Activated CD4-positive, alpha-beta T cell treated with anti-CD3 and anti-CD28 coated beads for 36 hours (primary cell): Measurements from ENCODE around the gene NSD1. TPM values are rescaled to one million over a fixed set of nuclear protein-coding genes. Genes with fewer than 3 reads are reported as not detected.
"Not testable (repeated sequence)": the region's sequence is repeated elsewhere in the genome, so short reads cannot be mapped to it uniquely, and the experiment has no call there.

ENCODE experiments used
- ATAC-seq: fragments of 200-7000 bp; cut with Tn5 transposase; one replicate; pipeline ENCODE4 v1.10.0; 2021; ENCODE audit warnings: mild to moderate bottlenecking, moderate library complexity
- CTCF ChIA-PET: fragments of 350-600 bp; sonication (Branson Sonifier 250); formaldehyde crosslinking; loops from one replicate; lab custom pipeline; 2021; ENCODE audit warnings: antibody characterized with exemption; lab: Charles Lee
- POLR2A ChIA-PET: fragments of 350-600 bp; sonication (Branson Sonifier 250); formaldehyde crosslinking; loops from one replicate; lab custom pipeline; 2021; ENCODE audit warnings: antibody characterized with exemption, inconsistent platforms; lab: Charles Lee
- DNase-seq: peaks from one replicate; pipeline ENCODE4 v3.0.0-alpha.2; 2020
- H3K27ac Mint-ChIP-seq: one replicate; pipeline ENCODE4 v1.8.0; 2021; ENCODE audit warnings: mixed read lengths
- H3K27me3 Mint-ChIP-seq: one replicate; pipeline ENCODE4 v1.8.0; 2021; ENCODE audit warnings: mixed read lengths
- H3K36me3 Mint-ChIP-seq: one replicate; pipeline ENCODE4 v1.8.0; 2021; ENCODE audit warnings: low read depth, mixed read lengths
- H3K4me1 Mint-ChIP-seq: one replicate; pipeline ENCODE4 v1.8.0; 2021; ENCODE audit warnings: mixed read lengths
- H3K4me3 Mint-ChIP-seq: one replicate; pipeline ENCODE4 v1.8.0; 2021; ENCODE audit warnings: mild to moderate bottlenecking, moderate library complexity, mixed read lengths
- H3K9me3 Mint-ChIP-seq: one replicate; pipeline ENCODE4 v1.8.0; 2021; ENCODE audit warnings: low read depth, mixed read lengths
- intact Hi-C, 2 experiments: fragments of 100-400 bp; cut with DNase I in 1 of 2; cut with micrococcal nuclease in 1 of 2; formaldehyde crosslinking; loops; one replicate each; pipeline versions ENCODE4 v1.14.2 to v1.15.1; 2022 to 2024; cut with DNase I, micrococcal nuclease
- total RNA-seq, 2 experiments: library from RNA; stranded (reverse); gene quantifications; one replicate each; pipeline ENCODE4 v1.2.3, GENCODE V29; 2021

NSD1 gene
- total RNA-seq, 2 experiments from 2014 or later = 65.6 to 68.2 TPM

DNA sequence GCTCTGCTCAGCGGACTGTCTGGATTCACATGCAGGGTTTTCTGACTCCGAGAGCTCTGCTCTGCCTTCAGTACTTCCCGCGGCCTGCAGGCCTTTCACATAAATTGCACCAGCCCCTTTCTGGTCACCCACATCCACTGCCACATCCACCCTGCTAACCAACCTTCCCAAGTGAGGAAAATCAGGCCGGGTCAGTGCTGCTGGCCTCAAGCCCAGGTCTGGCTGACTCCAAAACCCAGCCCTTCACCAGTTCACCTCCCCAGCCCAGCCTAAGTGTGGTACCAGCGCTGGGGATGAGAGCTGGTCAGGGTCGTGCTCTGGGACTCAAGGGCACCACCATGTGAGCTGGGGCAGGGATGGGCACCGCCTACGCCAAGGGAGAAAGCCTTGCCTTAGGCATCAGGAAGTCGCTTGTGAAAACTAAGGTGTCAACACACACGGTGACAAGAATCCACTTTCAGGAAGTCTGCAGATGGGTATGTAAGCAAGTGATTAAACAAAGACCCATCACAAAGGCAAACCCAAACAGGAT, 205.6 kb downstream of the NSD1 start:
- Mint-ChIP-seq H3K9me3 (no peaks in the 10 kb centered on the region), H3K27ac (peak overlapping the region; percentile 9), H3K27me3 (no peaks in the 10 kb centered on the region), H3K36me3 (peaks cover 40% of the 10 kb centered on the region), H3K4me3 (no peak overlapping the region), H3K4me1 (peaks cover 18% of the 10 kb centered on the region)
- POLR2A ChIA-PET = no interaction called here
- intact Hi-C loops = no loop called here
- no peak for ATAC-seq
- CTCF ChIA-PET = interaction anchor here (0.5 to 0.7 kb wide), 2 partner anchors 14 to 17 kb away, joined by 3 to 4 read pairs; no protein-coding TSS in a partner anchor
- no peak for DNase-seq

- H3K27ac Mint-ChIP-seq, H3K4me3 Mint-ChIP-seq, H3K9me3 Mint-ChIP-seq, POLR2A ChIA-PET, ATAC-seq, intact Hi-C loops, H3K27me3 Mint-ChIP-seq, DNase-seq: not testable (repeated sequence)
- Mint-ChIP-seq H3K4me1 (peaks cover 28% of the 10 kb centered on the region), H3K36me3 (peaks cover 28% of the 10 kb centered on the region)
- CTCF ChIA-PET = interaction anchor here (1.0 to 1.4 kb wide), 2 partner anchors 27 to 272 kb away, joined by 3 to 4 read pairs; no protein-coding TSS in a partner anchor
These were observed 209.4 kb downstream of the NSD1 start for GRCh38 chr5:177343000-177343399.

DNA sequence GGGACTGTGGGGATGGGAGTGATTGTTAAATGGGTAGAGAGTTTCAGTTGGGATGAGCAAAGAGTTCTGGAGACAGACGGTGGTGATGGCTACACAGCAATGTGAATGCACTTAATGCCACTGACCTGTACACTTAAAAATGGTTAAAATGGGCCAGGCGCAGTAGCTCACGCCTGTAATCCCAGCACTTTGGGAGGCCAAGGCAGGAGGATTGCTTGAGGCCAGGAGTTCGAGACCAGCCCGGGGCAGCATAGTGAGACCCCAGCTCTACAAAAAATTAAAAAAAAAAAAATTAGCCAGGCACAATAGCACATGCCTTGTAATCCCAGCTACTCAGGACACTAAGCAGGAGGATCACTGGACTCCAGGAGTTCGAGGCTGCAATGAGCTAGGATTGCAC, 210.2 kb downstream of the NSD1 start:
- POLR2A ChIA-PET = no interaction called here
- CTCF ChIA-PET = interaction anchor here (0.7 to 1.3 kb wide), 2 partner anchors 24 to 31 kb away, joined by 3 to 4 read pairs; no protein-coding TSS in a partner anchor
- Mint-ChIP-seq H3K36me3 (peaks cover 28% of the 10 kb centered on the region), H3K9me3 (no peaks in the 10 kb centered on the region), H3K27ac (no peak overlapping the region), H3K4me3 (no peak overlapping the region), H3K4me1 (peaks cover 29% of the 10 kb centered on the region), H3K27me3 (no peaks in the 10 kb centered on the region)
- ATAC-seq (no peak), DNase-seq (no peak)
- intact Hi-C loops = no loop called here

- Mint-ChIP-seq H3K4me1 (peaks cover 33% of the 10 kb centered on the region), H3K9me3 (no peaks in the 10 kb centered on the region), H3K27me3 (no peaks in the 10 kb centered on the region), H3K4me3 (no peak overlapping the region), H3K36me3 (peaks cover 29% of the 10 kb centered on the region), H3K27ac (no peak overlapping the region)
- ATAC-seq (no peak), DNase-seq (no peak)
- intact Hi-C loops = no loop called here
- ChIA-PET CTCF (interaction anchor here (1.5 kb wide), 1 partner anchor 16 kb away, joined by 4 read pairs; no protein-coding TSS in a partner anchor), POLR2A (interaction anchor here (0.6 kb wide), 1 partner anchor 27 kb away, joined by 4 read pairs; no protein-coding TSS in a partner anchor)
These were observed 211.3 kb downstream of the NSD1 start for GRCh38 chr5:177344891-177345290.

DNA sequence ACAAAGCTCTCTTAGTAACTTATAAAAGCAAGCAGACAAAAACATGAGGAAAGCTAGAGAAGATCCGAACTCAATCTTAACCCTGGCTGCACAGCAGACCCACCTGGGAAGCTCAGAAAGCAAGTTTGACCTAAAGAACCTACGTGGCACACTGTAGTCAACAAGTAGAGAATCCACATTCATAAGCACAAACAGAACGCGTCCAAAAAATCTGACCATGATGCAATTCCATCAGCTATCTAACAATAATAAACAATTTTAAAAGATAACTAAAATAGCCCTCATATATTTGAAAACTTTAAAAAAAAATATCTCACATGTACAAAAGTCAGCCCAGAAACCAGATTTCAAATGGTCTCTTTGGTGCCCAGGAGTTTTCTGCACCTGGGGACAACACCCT, 213.2 kb downstream of the NSD1 start:
- ChIA-PET CTCF (interaction anchor here (0.6 to 2.5 kb wide), 5 partner anchors 10 to 57 kb away, joined by 3 to 7 read pairs (median 4); partner anchors contain the start of gene RGS14), POLR2A (no interaction called here)
- no peak for DNase-seq
- H3K4me3 Mint-ChIP-seq = no peak overlapping the region
- ATAC-seq = no peak
- no peaks in the 10 kb centered on the region for H3K9me3 Mint-ChIP-seq
- H3K27ac Mint-ChIP-seq = peak overlapping the region; percentile 15
- H3K36me3 Mint-ChIP-seq = peaks cover 22% of the 10 kb centered on the region
- intact Hi-C loops = no loop called here
- H3K27me3 Mint-ChIP-seq = no peaks in the 10 kb centered on the region
- peaks cover 35% of the 10 kb centered on the region for H3K4me1 Mint-ChIP-seq

GRCh38 chr5:177347699-177348098, 214.1 kb downstream of the NSD1 start:
- POLR2A ChIA-PET = no interaction called here
- ATAC-seq (no peak), DNase-seq (no peak)
- CTCF ChIA-PET = interaction anchor here (0.7 to 2.5 kb wide), 4 partner anchors 10 to 43 kb away, joined by 3 to 7 read pairs (median 4); partner anchors contain the start of gene RGS14
- peaks cover 22% of the 10 kb centered on the region for H3K36me3 Mint-ChIP-seq
- H3K4me1 Mint-ChIP-seq = peaks cover 35% of the 10 kb centered on the region
- H3K4me3 Mint-ChIP-seq = no peak overlapping the region
- intact Hi-C loops = no loop called here
- H3K27me3 Mint-ChIP-seq = no peaks in the 10 kb centered on the region
- no peak overlapping the region for H3K27ac Mint-ChIP-seq
- no peaks in the 10 kb centered on the region for H3K9me3 Mint-ChIP-seq

DNA sequence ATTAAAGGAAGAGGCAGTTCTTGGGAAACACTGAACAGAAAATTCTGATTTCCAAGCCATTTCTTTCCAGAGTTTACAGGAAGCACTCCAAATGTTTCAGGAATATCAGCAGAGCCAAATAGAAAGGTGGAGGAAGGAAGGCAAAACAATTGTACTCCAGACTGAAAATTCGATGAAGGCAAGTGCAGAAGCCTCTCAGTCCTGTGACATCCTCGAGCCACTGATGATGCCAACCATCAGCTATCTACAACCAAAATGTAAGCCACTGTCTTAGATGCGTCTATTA, 215.7 kb downstream of the NSD1 start:
- ATAC-seq (no peak), DNase-seq (no peak)
- intact Hi-C loops = no loop called here
- CTCF ChIA-PET = interaction anchor here (0.6 to 5.5 kb wide), 9 partner anchors 12 to 152 kb away, joined by 3 to 34 read pairs (median 4); no protein-coding TSS in a partner anchor
- H3K9me3 Mint-ChIP-seq = no peaks in the 10 kb centered on the region
- peaks cover 33% of the 10 kb centered on the region for H3K4me1 Mint-ChIP-seq
- H3K27ac Mint-ChIP-seq = peak overlapping the region; percentile 26
- POLR2A ChIA-PET = interaction anchor here (0.7 kb wide), 1 partner anchor 31 kb away, joined by 3 read pairs; no protein-coding TSS in a partner anchor
- no peaks in the 10 kb centered on the region for H3K27me3 Mint-ChIP-seq
- H3K4me3 Mint-ChIP-seq = peak overlapping the region; percentile 89
- peaks cover 17% of the 10 kb centered on the region for H3K36me3 Mint-ChIP-seq

DNA sequence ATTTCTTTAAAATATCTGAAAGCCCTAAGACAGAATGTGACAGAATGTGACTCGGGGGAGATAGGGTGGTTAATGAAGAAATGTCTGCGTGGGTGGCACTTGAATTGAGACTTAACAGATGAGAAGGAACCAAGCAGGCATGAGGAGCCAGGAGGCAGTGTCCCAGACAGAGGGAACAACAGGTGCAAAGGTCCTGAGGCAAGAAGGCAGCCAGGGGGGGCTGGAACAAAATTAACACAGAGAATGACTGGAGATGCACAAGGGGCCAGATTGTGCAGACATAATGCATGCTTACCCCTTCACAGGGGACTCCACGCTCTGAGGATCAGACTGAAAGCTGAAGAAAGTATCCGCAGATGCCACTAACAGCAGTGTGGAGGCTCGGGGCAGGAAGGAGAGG, 216.2 kb downstream of the NSD1 start:
- ATAC-seq = no peak
- intact Hi-C loops = loop anchor here (2.0 to 10.0 kb wide), 8 partner anchors 37 to 985 kb away; partner anchors contain the start of genes ARL10 (in 1 of the 2), B4GALT7 (in 1 of the 2), FAM193B (in 1 of the 2) and KIAA1191 (in 1 of the 2)
- Mint-ChIP-seq H3K9me3 (no peaks in the 10 kb centered on the region), H3K27ac (peak overlapping the region; percentile 62), H3K27me3 (no peaks in the 10 kb centered on the region), H3K36me3 (peaks cover 16% of the 10 kb centered on the region), H3K4me3 (peak overlapping the region; percentile 89), H3K4me1 (peaks cover 35% of the 10 kb centered on the region)
- POLR2A ChIA-PET = interaction anchor here (0.6 to 0.7 kb wide), 2 partner anchors 10 to 89 kb away, joined by 3 to 4 read pairs; no protein-coding TSS in a partner anchor
- CTCF ChIA-PET = interaction anchor here (0.9 to 5.5 kb wide), 4 partner anchors 37 to 96 kb away, joined by 3 to 34 read pairs (median 15); no protein-coding TSS in a partner anchor
- no peak for DNase-seq

Other genes with a start within 250 kb of the NSD1 start
- gene HK3, start 234.4 kb upstream of the NSD1 start, total RNA-seq = not detected
- 10 to 100 TPM; 50.4 to 53.4 TPM for gene UIMC1, start 127.0 kb upstream of the NSD1 start, total RNA-seq
- 10 to 100 TPM; 16.5 to 23.3 TPM for gene ZNF346, start 111.1 kb upstream of the NSD1 start, total RNA-seq
- 1 to 10 TPM; 1.5 to 2.0 TPM for gene FGFR4, start 46.9 kb upstream of the NSD1 start, total RNA-seq
- 10 to 100 TPM; 10.9 to 21.0 TPM for gene RAB24, start 169.9 kb downstream of the NSD1 start, total RNA-seq
- 100 to 1,000 TPM; 266 to 362 TPM for gene PRELID1, start 170.0 kb downstream of the NSD1 start, total RNA-seq
- 10 to 100 TPM; 21.3 to 27.2 TPM for gene MXD3, start 178.1 kb downstream of the NSD1 start, total RNA-seq
- 10 to 100 TPM; 74.5 to 92.1 TPM for gene LMAN2, start 217.9 kb downstream of the NSD1 start, total RNA-seq
- gene RGS14, start 224.2 kb downstream of the NSD1 start, total RNA-seq = 10 to 100 TPM; 43.8 to 62.0 TPM